Neuronal stem cell (in vitro differentiated cells): ENCODE data around the gene NPSR1.

Experiments
- DNase-seq: peaks from one replicate; pipeline ENCODE4 v3.0.0-alpha.2; 2013; ENCODE audit warnings: low spot score
- H2AFZ ChIP-seq: one replicate; pipeline ENCODE4 v1.6.1; 2013; ENCODE audit warnings: mild to moderate bottlenecking, low read length, inconsistent platforms
- H2AK5ac ChIP-seq: 2 replicates; pipeline ENCODE4 v1.6.1; 2013; ENCODE audit warnings: low read depth, mild to moderate bottlenecking, inconsistent platforms, low read length, moderate library complexity, mixed read lengths
- H2BK120ac ChIP-seq: 2 replicates; pipeline ENCODE4 v1.6.1; 2013; ENCODE audit warnings: low read depth, mild to moderate bottlenecking, inconsistent platforms, low read length, moderate library complexity, mixed read lengths
- H2BK12ac ChIP-seq: one replicate; pipeline ENCODE4 v1.6.1; 2013; ENCODE audit warnings: low read length, inconsistent platforms
- H2BK15ac ChIP-seq: 2 replicates; pipeline ENCODE4 v1.6.1; 2013; ENCODE audit warnings: mild to moderate bottlenecking, low read length, inconsistent platforms, mixed read lengths
- H2BK5ac ChIP-seq: one replicate; pipeline ENCODE4 v1.6.1; 2013; ENCODE audit warnings: inconsistent platforms, mild to moderate bottlenecking, low read length, moderate library complexity
- H3K14ac ChIP-seq: one replicate; pipeline ENCODE4 v1.6.1; 2013; ENCODE audit warnings: low read length, inconsistent platforms
- H3K18ac ChIP-seq: 2 replicates; pipeline ENCODE4 v1.6.1; 2013; ENCODE audit warnings: low read length, inconsistent platforms
- H3K23ac ChIP-seq: 2 replicates; pipeline ENCODE4 v1.6.1; 2013; ENCODE audit warnings: low read depth, mild to moderate bottlenecking, mixed read lengths, low read length, inconsistent platforms; ENCODE audit not compliant: poor library complexity
- H3K27ac ChIP-seq: replicated peaks from 3 replicates; pipeline ENCODE4 v1.5.1; 2013; ENCODE audit warnings: low read length, inconsistent platforms
- H3K27me3 ChIP-seq, 3 experiments: 2 replicates each; pipeline ENCODE4 v1.6.1; 2013; ENCODE audit warnings: low read length in 3 of 3, mild to moderate bottlenecking in 2 of 3, inconsistent platforms in 1 of 3, low read depth in 1 of 3, mixed read lengths in 1 of 3, moderate library complexity in 1 of 3; ENCODE audit not compliant: control insufficient read depth in 3 of 3, insufficient read depth in 3 of 3
- H3K36me3 ChIP-seq, 2 donors: replicated peaks in 1 of 2; 2 replicates each; pipeline ENCODE4 v1.6.1; 2013; ENCODE audit warnings: low read length in 2 of 2; ENCODE audit not compliant: control insufficient read depth in 2 of 2, insufficient read depth in 2 of 2
- H3K4ac ChIP-seq: 2 replicates; pipeline ENCODE4 v1.6.1; 2013; ENCODE audit warnings: inconsistent platforms, mild to moderate bottlenecking, low read length, moderate library complexity
- H3K4me1 ChIP-seq, 2 donors: 1 replicate in 1 of 2; 2 replicates in 1 of 2; pipeline ENCODE4 v1.6.1; 2013; ENCODE audit warnings: low read length in 2 of 2, low read depth in 1 of 2; ENCODE audit not compliant: control insufficient read depth in 2 of 2, insufficient read depth in 1 of 2
- H3K4me2 ChIP-seq: one replicate; pipeline ENCODE4 v1.6.1; 2013; ENCODE audit warnings: mild to moderate bottlenecking, low read length, inconsistent platforms; ENCODE audit not compliant: insufficient read depth, poor library complexity, severe bottlenecking
- H3K4me3 ChIP-seq, 2 donors: 2 replicates each; pipeline ENCODE4 v1.5.1; 2013; ENCODE audit warnings: low read length in 2 of 2, mild to moderate bottlenecking in 2 of 2, inconsistent platforms in 1 of 2, moderate library complexity in 1 of 2
- H3K79me1 ChIP-seq: one replicate; pipeline ENCODE4 v1.6.1; 2013; ENCODE audit warnings: low read depth, mild to moderate bottlenecking, inconsistent platforms, low read length, moderate library complexity
- H3K9ac ChIP-seq: one replicate; pipeline ENCODE4 v1.6.1; 2013; ENCODE audit warnings: mild to moderate bottlenecking, low read depth, low read length, inconsistent platforms; ENCODE audit not compliant: poor library complexity
- H3K9me3 ChIP-seq, 2 donors: replicated peaks in 1 of 2; 2 replicates each; pipeline versions ENCODE3 to v1.6.1; 2013; ENCODE audit warnings: low read length in 2 of 2, mild to moderate bottlenecking in 2 of 2, inconsistent platforms in 1 of 2, low read depth in 1 of 2, mixed read lengths in 1 of 2, moderate library complexity in 1 of 2; ENCODE audit not compliant: control insufficient read depth in 2 of 2, insufficient read depth in 1 of 2
- H4K8ac ChIP-seq: one replicate; pipeline ENCODE4 v1.6.1; 2013; ENCODE audit warnings: low read depth, mild to moderate bottlenecking, inconsistent platforms, low read length, moderate library complexity
- H4K91ac ChIP-seq: one replicate; pipeline ENCODE4 v1.6.1; 2013; ENCODE audit warnings: low read length, low read depth, mild to moderate bottlenecking, inconsistent platforms; ENCODE audit not compliant: poor library complexity
- WGBS, 2 donors: extraction: QIAGEN DNeasy Blood & Tissue Kit; methylation state at CpG; one replicate each; pipeline ENCODE4 v1.1.7; 2013; ENCODE audit warnings: missing lambda C conversion rate in 2 of 2, mixed read lengths in 1 of 2; ENCODE audit not compliant: insufficient read length in 2 of 2, insufficient replicate concordance in 1 of 2; ENCODE audit errors: extremely low coverage in 2 of 2; 5-methylcytosine and 5-hydroxymethylcytosine counted together

NPSR1 gene

GRCh38 chr7:34780546-34780945, 122.5 kb downstream of the NPSR1 start:
- Histone ChIP-seq H2BK120ac (no peak overlapping the region), H4K91ac (no peak overlapping the region), H3K27me3 (no peaks in the 10 kb centered on the region), H2AFZ (no peak overlapping the region), H3K9ac (no peak overlapping the region), H2AK5ac (no peak overlapping the region), H2BK5ac (no peak overlapping the region), H3K4me2 (no peak overlapping the region), H3K4me1 (no peaks in the 10 kb centered on the region), H3K4ac (no peak overlapping the region), H3K79me1 (no peaks in the 10 kb centered on the region), H4K8ac (no peak overlapping the region), H2BK12ac (no peak overlapping the region), H3K9me3 (peaks cover 0 to 4% of the 10 kb centered on the region in 2 donors), H3K18ac (no peak overlapping the region), H3K36me3 (no peaks in the 10 kb centered on the region), H3K4me3 (no peak overlapping the region), H3K23ac (no peak overlapping the region), H2BK15ac (no peak overlapping the region), H3K14ac (no peak overlapping the region), H3K27ac (no peak overlapping the region)
- WGBS, 2 donors, result no CpG with 5 or more reads among the region's 3 CpGs
- no peak for DNase-seq

DNA sequence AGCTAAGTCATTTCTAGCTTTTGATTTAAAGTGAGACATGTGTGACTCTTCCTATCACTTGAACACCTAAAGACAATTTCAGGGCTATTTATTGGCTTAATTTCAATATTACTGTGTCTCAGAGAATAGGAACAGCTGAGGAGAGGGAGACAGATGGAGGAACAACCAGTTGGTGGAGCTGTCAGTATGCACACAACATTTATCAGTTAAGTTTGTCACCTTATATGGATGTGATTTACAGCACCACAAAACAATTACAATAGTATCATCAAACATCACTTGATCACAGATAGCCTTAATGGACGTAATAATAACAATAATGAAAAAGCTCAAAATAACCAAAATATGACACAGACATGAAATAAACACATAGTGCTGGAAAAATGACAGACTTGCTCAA, 129.6 kb downstream of the NPSR1 start:
- no peaks in the 10 kb centered on the region for H3K36me3 ChIP-seq
- H2BK12ac ChIP-seq, result no peak overlapping the region
- H3K18ac ChIP-seq, result no peak overlapping the region
- H3K9ac ChIP-seq, result no peak overlapping the region
- H3K14ac ChIP-seq, result no peak overlapping the region
- WGBS, 2 donors, result no CpG with 5 or more reads among the region's 1 CpG
- H3K79me1 ChIP-seq, result no peaks in the 10 kb centered on the region
- no peak overlapping the region for H2AFZ ChIP-seq
- H3K27me3 ChIP-seq, result no peaks in the 10 kb centered on the region
- H4K91ac ChIP-seq, result no peak overlapping the region
- no peak overlapping the region for H3K4me3 ChIP-seq
- no peak overlapping the region for H3K4me2 ChIP-seq
- no peaks in the 10 kb centered on the region for H3K9me3 ChIP-seq
- H3K27ac ChIP-seq, result no peak overlapping the region
- no peak overlapping the region for H2BK120ac ChIP-seq
- no peak overlapping the region for H2BK15ac ChIP-seq
- DNase-seq, result no peak
- no peak overlapping the region for H4K8ac ChIP-seq
- H3K4me1 ChIP-seq, result no peaks in the 10 kb centered on the region
- H2AK5ac ChIP-seq, result no peak overlapping the region
- H3K4ac ChIP-seq, result no peak overlapping the region
- no peak overlapping the region for H3K23ac ChIP-seq
- H2BK5ac ChIP-seq, result no peak overlapping the region

GRCh38 chr7:34806831-34807230, 148.8 kb downstream of the NPSR1 start:
- no peak overlapping the region for H2AFZ ChIP-seq
- H3K14ac ChIP-seq, result no peak overlapping the region
- no peak overlapping the region for H3K4ac ChIP-seq
- H2BK120ac ChIP-seq, result no peak overlapping the region
- DNase-seq, result no peak
- no peak overlapping the region for H3K18ac ChIP-seq
- no peaks in the 10 kb centered on the region for H3K9me3 ChIP-seq
- no peak overlapping the region for H4K91ac ChIP-seq
- whole genome bisulfite sequencing, 2 donors, result no CpG with 5 or more reads among the region's 2 CpGs
- H3K27ac ChIP-seq, result no peak overlapping the region
- no peak overlapping the region for H2BK12ac ChIP-seq
- H2BK15ac ChIP-seq, result no peak overlapping the region
- no peak overlapping the region for H3K9ac ChIP-seq
- no peaks in the 10 kb centered on the region for H3K4me1 ChIP-seq
- no peak overlapping the region for H4K8ac ChIP-seq
- no peak overlapping the region for H3K4me3 ChIP-seq
- no peak overlapping the region for H2AK5ac ChIP-seq
- no peak overlapping the region for H3K4me2 ChIP-seq
- no peak overlapping the region for H2BK5ac ChIP-seq
- H3K79me1 ChIP-seq, result no peaks in the 10 kb centered on the region
- H3K36me3 ChIP-seq, result no peaks in the 10 kb centered on the region
- H3K23ac ChIP-seq, result no peak overlapping the region
- H3K27me3 ChIP-seq, result no peaks in the 10 kb centered on the region

DNA sequence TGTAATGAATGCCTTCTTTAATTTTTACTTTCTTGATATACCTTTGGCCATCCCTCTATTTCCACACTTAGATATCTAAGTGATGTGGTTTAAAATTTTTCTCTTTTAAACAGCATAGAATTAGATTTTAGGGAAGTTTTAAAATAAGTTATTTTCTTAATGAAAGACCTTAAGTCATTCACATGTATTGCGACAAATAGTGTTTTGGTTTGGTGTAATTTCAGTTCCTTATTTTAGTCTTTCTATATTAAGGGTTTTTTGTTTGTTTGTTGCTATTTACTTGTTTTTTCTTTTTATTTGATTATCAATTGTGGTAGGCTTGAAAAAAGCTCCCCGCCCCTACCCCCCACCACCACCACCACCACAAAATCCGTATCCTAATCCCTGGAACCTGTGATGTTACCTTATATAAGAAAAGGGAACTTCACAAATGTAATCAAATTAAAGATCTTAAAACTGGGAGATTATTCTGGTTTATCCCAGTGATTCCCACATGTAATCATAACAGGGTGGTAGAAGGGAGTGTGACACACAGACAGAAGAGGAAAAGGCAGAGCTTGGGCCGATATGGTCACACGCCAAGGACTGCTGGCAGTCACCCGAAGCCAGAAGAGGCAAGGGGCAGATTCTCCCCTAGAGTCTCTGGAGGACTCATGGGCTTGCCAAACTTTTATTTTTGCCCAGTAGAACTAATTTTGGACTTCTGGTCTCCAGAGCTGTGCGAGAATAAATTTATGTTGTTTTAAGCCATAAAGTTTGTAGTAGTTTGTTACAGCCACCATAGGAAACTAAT, 149.7 kb downstream of the NPSR1 start:
- H4K8ac ChIP-seq, result no peak overlapping the region
- no peak overlapping the region for H2AFZ ChIP-seq
- H2BK120ac ChIP-seq, result no peak overlapping the region
- H3K18ac ChIP-seq, result no peak overlapping the region
- no peaks in the 10 kb centered on the region for H3K27me3 ChIP-seq
- H3K4me2 ChIP-seq, result no peak overlapping the region
- no peak overlapping the region for H2BK15ac ChIP-seq
- DNase-seq, result no peak
- no peak overlapping the region for H3K27ac ChIP-seq
- H3K14ac ChIP-seq, result no peak overlapping the region
- no peak overlapping the region for H3K9ac ChIP-seq
- H3K23ac ChIP-seq, result no peak overlapping the region
- no peak overlapping the region for H2AK5ac ChIP-seq
- no peak overlapping the region for H3K4me3 ChIP-seq
- no peak overlapping the region for H3K4ac ChIP-seq
- no peak overlapping the region for H2BK5ac ChIP-seq
- H4K91ac ChIP-seq, result no peak overlapping the region
- H3K79me1 ChIP-seq, result no peaks in the 10 kb centered on the region
- no peaks in the 10 kb centered on the region for H3K9me3 ChIP-seq
- no CpG with 5 or more reads among the region's 7 CpGs for WGBS, 2 donors
- no peaks in the 10 kb centered on the region for H3K4me1 ChIP-seq
- H2BK12ac ChIP-seq, result no peak overlapping the region
- H3K36me3 ChIP-seq, result no peaks in the 10 kb centered on the region
